Uterus (tissue), 4 donors: ENCODE data around the gene SHROOM1. TPM values are rescaled to one million over a fixed set of nuclear protein-coding genes. Genes with fewer than 3 reads are reported as not detected.

Experiments
- DNase-seq, 2 donors: peaks; one replicate each; pipeline ENCODE4 v3.0.0-alpha.2; 2019 to 2020
- H3K27ac ChIP-seq, 2 donors: fragments of 200-600 bp; sonication (generic); 1 replicate in 1 of 2; 2 replicates in 1 of 2; pipeline ENCODE4 v1.5.1; 2016 to 2018
- H3K27me3 ChIP-seq, 2 donors: fragments of 200-600 bp; sonication (generic); one replicate each; pipeline ENCODE4 v1.5.1; 2018 to 2019; ENCODE audit warnings: control low read depth in 1 of 2
- H3K36me3 ChIP-seq, 2 donors: fragments of 200-600 bp; sonication (generic); one replicate each; pipeline ENCODE4 v1.5.1; 2019; ENCODE audit warnings: control low read depth in 1 of 2
- H3K4me1 ChIP-seq, 2 donors: fragments of 200-600 bp; sonication (generic); one replicate each; pipeline ENCODE4 v1.5.1; 2018 to 2019; ENCODE audit warnings: control low read depth in 1 of 2
- H3K4me3 ChIP-seq, 2 donors: fragments of 200-600 bp; sonication (generic); 1 replicate in 1 of 2; 2 replicates in 1 of 2; pipeline ENCODE4 v1.5.1; 2018 to 2019; ENCODE audit warnings: mild to moderate bottlenecking in 1 of 2
- H3K9me3 ChIP-seq, 2 donors: fragments of 200-600 bp; sonication (generic); one replicate each; pipeline ENCODE4 v1.5.1; 2019; ENCODE audit warnings: control low read depth in 1 of 2
- CTCF ChIP-seq, 4 experiments: fragments of 200-600 bp in 2 of 4; fragments of 450-650 bp in 2 of 4; sonication (generic) in 2 of 4; IDR thresholded peaks; one replicate each; pipeline ENCODE4 v1.5.1; 2016 to 2019; ENCODE audit warnings: antibody characterized with exemption in 4 of 4, mild to moderate bottlenecking in 2 of 4, moderate library complexity in 1 of 4
- POLR2A ChIP-seq, 2 donors: fragments of 450-650 bp; IDR thresholded peaks; one replicate each; pipeline ENCODE4 v1.6.1; 2016; ENCODE audit warnings: antibody characterized with exemption in 2 of 2, mild to moderate bottlenecking in 1 of 2, moderate library complexity in 1 of 2
- intact Hi-C: fragments of 100-400 bp; cut with DNase I; formaldehyde crosslinking; loops from one replicate; pipeline ENCODE4 v1.15.1; 2023; ENCODE audit warnings: low total_unique reads
- total RNA-seq, 4 donors: library from RNA; depleted of rRNA in 3 of 4; stranded (reverse); fragments of >200 nt in 3 of 4; gene quantifications; one replicate each; pipeline versions ENCODE4 v1.1.0 to v1.2.4, GENCODE V29; 2014 to 2023
- donor health status: DM: yes; HTN: yes; CAD: no.

SHROOM1 gene
- total RNA-seq, 4 donors from 2014 or later, result 5.0 to 28.0 (median 12.3) TPM

- intact Hi-C loops, result no loop called here
- H3K27me3 ChIP-seq, result no peaks in the 10 kb centered on the region
Observed at GRCh38 chr5:132868754-132869153, 38.3 kb upstream of the SHROOM1 start.

GRCh38 chr5:132867046-132867451 lies 36.6 kb upstream of the SHROOM1 start:
- no peak for DNase-seq
- intact Hi-C loops, result no loop called here
- H3K27me3 ChIP-seq, result no peaks in the 10 kb centered on the region
- no peak for TF ChIP-seq POLR2A (IDR thresholded peaks at IDR 0.05)
- no peak for TF ChIP-seq CTCF (IDR thresholded peaks at IDR 0.05)
- H3K27ac ChIP-seq, result peak overlapping the region; percentile 94 to 97
- H3K4me3 ChIP-seq, result peak overlapping the region; percentile 73 to 85
- no peaks in the 10 kb centered on the region for H3K4me1 ChIP-seq
- H3K9me3 ChIP-seq, result no peaks in the 10 kb centered on the region
- no peaks in the 10 kb centered on the region for H3K36me3 ChIP-seq

More at GRCh38 chr5:132868754-132869153, 38.3 kb upstream of the SHROOM1 start:
- Histone ChIP-seq H3K9me3 (no peaks in the 10 kb centered on the region), H3K36me3 (no peaks in the 10 kb centered on the region), H3K4me1 (no peaks in the 10 kb centered on the region), H3K27ac (no peak overlapping the region), H3K4me3 (no peak overlapping the region)
- TF ChIP-seq CTCF (IDR thresholded peaks at IDR 0.05) (no peak), POLR2A (IDR thresholded peaks at IDR 0.05) (no peak)
- DNase-seq, result no peak

- no peaks in the 10 kb centered on the region for H3K36me3 ChIP-seq
- H3K4me1 ChIP-seq, result no peaks in the 10 kb centered on the region
- peak within 1 kb of the TSS; percentile 73 to 85 for H3K4me3 ChIP-seq
- peak; percentile 85 to 87 for TF ChIP-seq POLR2A (IDR thresholded peaks at IDR 0.05)
- peak in 3 of 4 experiments; percentile 28 to 47 (median 46) for TF ChIP-seq CTCF (IDR thresholded peaks at IDR 0.05)
- intact Hi-C loops, result no loop called here
- H3K27ac ChIP-seq, result peak within 1 kb of the TSS; percentile 94 to 97
- no peaks in the 10 kb centered on the region for H3K27me3 ChIP-seq
- H3K9me3 ChIP-seq, result no peaks in the 10 kb centered on the region
- DNase-seq, result peak; percentile 95 to 98
Observed at GRCh38 chr5:132866342-132867045, 36.0 kb upstream of the SHROOM1 start, which contains the start of the genes GDF9 and UQCRQ. TSS of gene GDF9 (minus strand) at chr5:132866469. CDS start at chr5:132864533, 1,936 bp downstream. TSS of gene UQCRQ (plus strand) at chr5:132866642. CDS start at chr5:132866882, 240 bp downstream.

- no peaks in the 10 kb centered on the region for H3K4me1 ChIP-seq
- DNase-seq, result no peak
- H3K4me3 ChIP-seq, result peak overlapping the region; percentile 73 to 85
- no peaks in the 10 kb centered on the region for H3K27me3 ChIP-seq
- H3K9me3 ChIP-seq, result no peaks in the 10 kb centered on the region
- H3K36me3 ChIP-seq, result no peaks in the 10 kb centered on the region
- peak overlapping the region; percentile 94 to 97 for H3K27ac ChIP-seq
- TF ChIP-seq POLR2A (IDR thresholded peaks at IDR 0.05) (no peak), CTCF (IDR thresholded peaks at IDR 0.05) (no peak)
- intact Hi-C loops, result no loop called here
Observed at GRCh38 chr5:132865668-132866341, 35.4 kb upstream of the SHROOM1 start.

GRCh38 chr5:132860742-132861141 lies 30.3 kb upstream of the SHROOM1 start:
- H3K27me3 ChIP-seq, result no peaks in the 10 kb centered on the region
- intact Hi-C loops, result no loop called here
- no peaks in the 10 kb centered on the region for H3K9me3 ChIP-seq

More at GRCh38 chr5:132860742-132861141, 30.3 kb upstream of the SHROOM1 start:
- Histone ChIP-seq H3K36me3 (no peaks in the 10 kb centered on the region), H3K27ac (no peak overlapping the region), H3K4me3 (no peak overlapping the region), H3K4me1 (no peaks in the 10 kb centered on the region)
- TF ChIP-seq CTCF (IDR thresholded peaks at IDR 0.05) (no peak), POLR2A (IDR thresholded peaks at IDR 0.05) (no peak)
- no peak for DNase-seq
